Measurements from ENCODE around the gene PACSIN2. TPM values are rescaled to one million over a fixed set of nuclear protein-coding genes. Genes with fewer than 3 reads are reported as not detected.

PACSIN2 gene
- total RNA-seq, 2 experiments from 2014 or later: 33.5 to 35.7 TPM

DNA sequence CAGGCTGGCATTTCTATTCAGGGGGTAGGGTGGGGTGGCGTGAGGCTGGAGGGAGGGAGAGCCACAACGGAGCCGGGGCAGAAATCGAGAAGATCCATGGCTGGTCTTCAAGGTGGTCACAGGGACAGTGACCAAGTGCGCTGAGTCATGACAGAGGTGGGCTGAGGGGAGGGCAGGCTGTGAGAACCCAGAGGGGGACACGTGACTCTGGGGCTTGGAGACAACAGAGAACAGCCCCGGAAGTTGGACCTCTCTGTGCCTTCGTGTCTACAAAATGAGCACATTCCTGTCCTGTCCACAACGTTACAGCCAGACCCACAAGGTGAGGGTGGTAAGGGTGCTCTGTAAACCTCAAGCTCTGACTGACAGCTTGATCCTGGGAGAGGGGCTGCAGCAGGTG is 122.8 kb downstream of the PACSIN2 start:
- intact Hi-C loops (cut with micrococcal nuclease): no loop called here
- DNase-seq: no peak
- no peaks in the 10 kb centered on the region for H3K9me3 Mint-ChIP-seq
- no peak for ATAC-seq
- no peak overlapping the region for H3K27ac Mint-ChIP-seq
- POLR2A ChIA-PET: interaction anchor here (1.6 kb wide), 1 partner anchor 22 kb away, joined by 4 read pairs; no protein-coding TSS in a partner anchor
- TF ChIP-seq, protein P1, sequence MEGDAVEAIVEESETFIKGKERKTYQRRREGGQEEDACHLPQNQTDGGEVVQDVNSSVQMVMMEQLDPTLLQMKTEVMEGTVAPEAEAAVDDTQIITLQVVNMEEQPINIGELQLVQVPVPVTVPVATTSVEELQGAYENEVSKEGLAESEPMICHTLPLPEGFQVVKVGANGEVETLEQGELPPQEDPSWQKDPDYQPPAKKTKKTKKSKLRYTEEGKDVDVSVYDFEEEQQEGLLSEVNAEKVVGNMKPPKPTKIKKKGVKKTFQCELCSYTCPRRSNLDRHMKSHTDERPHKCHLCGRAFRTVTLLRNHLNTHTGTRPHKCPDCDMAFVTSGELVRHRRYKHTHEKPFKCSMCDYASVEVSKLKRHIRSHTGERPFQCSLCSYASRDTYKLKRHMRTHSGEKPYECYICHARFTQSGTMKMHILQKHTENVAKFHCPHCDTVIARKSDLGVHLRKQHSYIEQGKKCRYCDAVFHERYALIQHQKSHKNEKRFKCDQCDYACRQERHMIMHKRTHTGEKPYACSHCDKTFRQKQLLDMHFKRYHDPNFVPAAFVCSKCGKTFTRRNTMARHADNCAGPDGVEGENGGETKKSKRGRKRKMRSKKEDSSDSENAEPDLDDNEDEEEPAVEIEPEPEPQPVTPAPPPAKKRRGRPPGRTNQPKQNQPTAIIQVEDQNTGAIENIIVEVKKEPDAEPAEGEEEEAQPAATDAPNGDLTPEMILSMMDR (IDR thresholded peaks at IDR 0.05): no peak
- H3K36me3 Mint-ChIP-seq (ENCODE audit: low read depth): peaks cover 6% of the 10 kb centered on the region
- CTCF ChIA-PET: no interaction called here
- H3K4me3 Mint-ChIP-seq: no peak overlapping the region
- no peaks in the 10 kb centered on the region for H3K27me3 Mint-ChIP-seq
- H3K4me1 Mint-ChIP-seq (ENCODE audit: low read depth): peaks cover 41% of the 10 kb centered on the region

- H3K4me3 Mint-ChIP-seq: no peak overlapping the region
- ATAC-seq (no peak), DNase-seq (no peak)
- TF ChIP-seq, protein P1 (IDR thresholded peaks at IDR 0.05): no peak
- H3K4me1 Mint-ChIP-seq (ENCODE audit: low read depth): peaks cover 39% of the 10 kb centered on the region
- no peak overlapping the region for H3K27ac Mint-ChIP-seq
- H3K27me3 Mint-ChIP-seq: no peaks in the 10 kb centered on the region
- H3K36me3 Mint-ChIP-seq (ENCODE audit: low read depth): peaks cover 6% of the 10 kb centered on the region
- POLR2A ChIA-PET: no interaction called here
- CTCF ChIA-PET: no interaction called here
- intact Hi-C loops (cut with micrococcal nuclease): no loop called here
- no peaks in the 10 kb centered on the region for H3K9me3 Mint-ChIP-seq
Measured at GRCh38 chr22:42891696-42892095, 123.3 kb downstream of the PACSIN2 start.

GRCh38 chr22:42891008-42891407 is 123.9 kb downstream of the PACSIN2 start:
- Mint-ChIP-seq H3K4me1 (ENCODE audit: low read depth) (peaks cover 33% of the 10 kb centered on the region), H3K36me3 (ENCODE audit: low read depth) (peaks cover 6% of the 10 kb centered on the region), H3K9me3 (no peaks in the 10 kb centered on the region), H3K4me3 (no peak overlapping the region), H3K27ac (no peak overlapping the region), H3K27me3 (no peaks in the 10 kb centered on the region)
- DNase-seq: no peak
- TF ChIP-seq, protein P1 (IDR thresholded peaks at IDR 0.05): no peak
- CTCF ChIA-PET: no interaction called here
- POLR2A ChIA-PET: no interaction called here
- intact Hi-C loops (cut with micrococcal nuclease): no loop called here
- no peak for ATAC-seq

GRCh38 chr22:42889304-42889703 is 125.6 kb downstream of the PACSIN2 start:
- intact Hi-C loops (cut with micrococcal nuclease): no loop called here
- POLR2A ChIA-PET: no interaction called here
- H3K4me1 Mint-ChIP-seq (ENCODE audit: low read depth): peaks cover 16% of the 10 kb centered on the region
- no peak for DNase-seq
- CTCF ChIA-PET: interaction anchor here (1.9 kb wide), 1 partner anchor 144 kb away, joined by 9 read pairs; no protein-coding TSS in a partner anchor
- ATAC-seq: peak; percentile 61
- H3K4me3 Mint-ChIP-seq: no peak overlapping the region
- H3K27me3 Mint-ChIP-seq: no peaks in the 10 kb centered on the region
- H3K9me3 Mint-ChIP-seq: no peaks in the 10 kb centered on the region
- TF ChIP-seq, protein P1 (IDR thresholded peaks at IDR 0.05): no peak
- H3K27ac Mint-ChIP-seq: peak overlapping the region; percentile 40
- H3K36me3 Mint-ChIP-seq (ENCODE audit: low read depth): peaks cover 6% of the 10 kb centered on the region

DNA sequence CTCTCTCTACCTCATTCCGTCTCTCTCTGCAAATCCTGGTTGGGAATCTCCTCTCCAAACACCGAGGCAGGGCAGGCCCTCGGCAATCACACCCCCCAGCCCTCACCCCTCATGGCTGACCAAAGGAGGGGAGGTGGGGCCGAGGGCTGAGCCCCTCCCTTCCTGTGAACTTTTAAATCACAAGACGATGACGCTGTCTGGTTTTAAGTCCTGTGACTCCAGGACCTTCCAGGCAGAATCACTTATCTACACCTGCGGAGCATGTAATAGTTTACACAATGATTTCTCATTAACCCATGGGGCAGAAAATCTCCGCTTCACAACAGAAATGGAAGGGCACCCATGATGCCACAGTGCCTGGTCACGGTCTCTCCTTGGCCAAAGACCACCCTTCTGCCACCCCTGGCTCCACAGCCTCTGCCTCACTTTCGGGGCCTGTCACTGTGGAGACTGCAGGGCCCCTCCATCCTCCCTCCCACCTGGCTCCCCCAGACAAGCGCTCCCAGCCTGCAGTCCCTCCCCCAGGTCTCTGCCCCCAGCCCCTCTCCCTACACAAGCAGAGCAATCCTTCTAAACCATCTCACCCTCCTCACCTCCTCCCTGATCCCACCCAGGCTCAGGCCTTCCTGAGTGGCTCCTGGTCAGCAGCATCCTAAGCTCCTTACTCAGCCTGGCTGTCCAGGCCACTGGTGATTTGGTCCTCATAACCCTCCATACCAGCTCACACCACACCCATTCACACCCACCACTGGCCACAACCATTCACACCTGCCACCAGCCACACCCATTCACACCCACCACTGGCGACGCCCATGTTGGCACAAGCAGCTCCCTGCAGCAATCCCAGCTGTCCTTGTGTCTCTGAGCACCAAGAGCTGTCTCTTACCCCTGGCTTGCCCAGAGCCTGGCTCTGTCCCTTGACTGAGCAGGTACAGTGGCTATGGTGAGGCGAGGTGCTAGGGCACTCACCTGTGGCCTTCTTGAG is 127.1 kb downstream of the PACSIN2 start:
- Mint-ChIP-seq H3K9me3 (no peaks in the 10 kb centered on the region), H3K4me1 (ENCODE audit: low read depth) (peaks cover 10% of the 10 kb centered on the region), H3K27ac (no peak overlapping the region), H3K4me3 (no peak overlapping the region), H3K36me3 (ENCODE audit: low read depth) (peaks cover 6% of the 10 kb centered on the region), H3K27me3 (no peaks in the 10 kb centered on the region)
- intact Hi-C loops (cut with micrococcal nuclease): no loop called here
- CTCF ChIA-PET: interaction anchor here (1.2 to 1.9 kb wide), 2 partner anchors 146 to 172 kb away, joined by 3 to 9 read pairs; no protein-coding TSS in a partner anchor
- DNase-seq (no peak), ATAC-seq (no peak)
- TF ChIP-seq, protein P1 (IDR thresholded peaks at IDR 0.05): no peak
- POLR2A ChIA-PET: no interaction called here
